NCI-H226 (cell line): ENCODE results near the gene COL1A1.
A peak's percentile ranks its signal among the peaks of the same experiment; 100 is the strongest.

ENCODE experiments used
- DNase-seq: peaks from one replicate; pipeline ENCODE4 v3.0.0-alpha.2; 2015

COL1A1 gene

GRCh38 chr17:50151937-50152547 is 49.4 kb downstream of the COL1A1 start:
- peak; percentile 94 for DNase-seq

GRCh38 chr17:50151041-50151936 is 50.1 kb downstream of the COL1A1 start:
- DNase-seq = peak; percentile 90

GRCh38 chr17:50150354-50151040 is 50.9 kb downstream of the COL1A1 start, which contains the start of gene PPP1R9B:
Gene PPP1R9B (minus strand): TSS chr17:50150677. CDS start chr17:50150513, 164 bp downstream.
- no peak for DNase-seq

GRCh38 chr17:50149417-50150353 is 51.7 kb downstream of the COL1A1 start:
- no peak for DNase-seq

- no peak for DNase-seq
These were observed 52.4 kb downstream of the COL1A1 start for GRCh38 chr17:50149091-50149416.

GRCh38 chr17:50148226-50149090 is 53.0 kb downstream of the COL1A1 start:
- DNase-seq = peak; percentile 50

GRCh38 chr17:50147841-50148225 is 53.6 kb downstream of the COL1A1 start:
- DNase-seq = no peak

- DNase-seq = no peak
These were observed 54.3 kb downstream of the COL1A1 start for GRCh38 chr17:50146927-50147665.

GRCh38 chr17:50146230-50146926 is 55.1 kb downstream of the COL1A1 start:
- no peak for DNase-seq

- no peak for DNase-seq
These were observed 55.8 kb downstream of the COL1A1 start for GRCh38 chr17:50145532-50146229.

- DNase-seq = no peak
These were observed 56.4 kb downstream of the COL1A1 start for GRCh38 chr17:50144845-50145531.

- DNase-seq = no peak
These were observed 57.1 kb downstream of the COL1A1 start for GRCh38 chr17:50144355-50144754.

GRCh38 chr17:50143461-50144176 is 57.8 kb downstream of the COL1A1 start:
- no peak for DNase-seq

GRCh38 chr17:50141745-50142110 is 59.7 kb downstream of the COL1A1 start:
- DNase-seq = no peak

GRCh38 chr17:50141026-50141744 is 60.2 kb downstream of the COL1A1 start:
- DNase-seq = no peak

GRCh38 chr17:50139950-50140885 is 61.2 kb downstream of the COL1A1 start:
- no peak for DNase-seq
